IPS-20b (cell line): Measurements from ENCODE around the gene FATE1.
"Not testable (repeated sequence)": the region's sequence is repeated elsewhere in the genome, so short reads cannot be mapped to it uniquely, and the experiment has no call there.

Experiments used
- H3K27ac ChIP-seq: one replicate; pipeline ENCODE4 v1.5.1; 2013; ENCODE audit warnings: low read length
- H3K27me3 ChIP-seq: 2 replicates; pipeline ENCODE4 v1.6.1; 2013; ENCODE audit warnings: mild to moderate bottlenecking, low read length, inconsistent platforms; ENCODE audit not compliant: insufficient read depth
- H3K36me3 ChIP-seq: 2 replicates; pipeline ENCODE4 v1.6.1; 2013; ENCODE audit warnings: low read depth, mild to moderate bottlenecking, inconsistent platforms, low read length, moderate library complexity; ENCODE audit not compliant: insufficient read depth
- H3K4me1 ChIP-seq: 2 replicates; pipeline ENCODE4 v1.6.1; 2013; ENCODE audit warnings: mild to moderate bottlenecking, control low read depth, inconsistent platforms, low read length, moderate library complexity; ENCODE audit not compliant: insufficient read depth
- H3K4me3 ChIP-seq: 2 replicates; pipeline ENCODE4 v1.5.1; 2013; ENCODE audit warnings: mild to moderate bottlenecking, low read length, inconsistent platforms
- H3K9ac ChIP-seq: 2 replicates; pipeline ENCODE4 v1.6.1; 2013; ENCODE audit warnings: low read depth, mild to moderate bottlenecking, inconsistent platforms, low read length, moderate library complexity
- H3K9me3 ChIP-seq: 2 replicates; pipeline ENCODE4 v1.6.1; 2013; ENCODE audit warnings: mild to moderate bottlenecking, low read depth, low read length, inconsistent platforms; ENCODE audit not compliant: insufficient read depth

FATE1 gene

GRCh38 chrX:151697082-151697481 lies 18.8 kb upstream of the FATE1 start:
- H3K4me3 ChIP-seq, result not testable (repeated sequence)

GRCh38 chrX:151697522-151697921 lies 18.3 kb upstream of the FATE1 start:
- H3K9me3 ChIP-seq, result no peaks in the 10 kb centered on the region
- H3K4me3 ChIP-seq, result no peak overlapping the region
- H3K27ac ChIP-seq, result no peak overlapping the region
- H3K4me1 ChIP-seq, result peaks cover 3% of the 10 kb centered on the region; the same call in 1 of the 2 replicates
- no peak overlapping the region for H3K9ac ChIP-seq
- H3K36me3 ChIP-seq, result no peaks in the 10 kb centered on the region
- peaks cover 26% of the 10 kb centered on the region for H3K27me3 ChIP-seq

More at GRCh38 chrX:151697082-151697481, 18.8 kb upstream of the FATE1 start:
- H3K27me3 ChIP-seq, result peaks cover 26% of the 10 kb centered on the region
- not testable (repeated sequence) for H3K9me3 ChIP-seq, H3K4me1 ChIP-seq, H3K9ac ChIP-seq, H3K27ac ChIP-seq, H3K36me3 ChIP-seq

- no peaks in the 10 kb centered on the region for H3K9me3 ChIP-seq
- no peaks in the 10 kb centered on the region for H3K36me3 ChIP-seq
- peaks cover 24% of the 10 kb centered on the region for H3K27me3 ChIP-seq
- no peak overlapping the region for H3K9ac ChIP-seq
- peaks cover 3% of the 10 kb centered on the region; the same call in 1 of the 2 replicates for H3K4me1 ChIP-seq
- no peak overlapping the region for H3K27ac ChIP-seq
- no peak overlapping the region for H3K4me3 ChIP-seq
Observed at GRCh38 chrX:151698485-151698884, 17.4 kb upstream of the FATE1 start.

GRCh38 chrX:151699746-151700145 lies 16.1 kb upstream of the FATE1 start:
- Histone ChIP-seq H3K9ac (no peak overlapping the region), H3K36me3 (no peaks in the 10 kb centered on the region), H3K27me3 (peaks cover 13% of the 10 kb centered on the region), H3K4me3 (no peak overlapping the region), H3K9me3 (no peaks in the 10 kb centered on the region), H3K4me1 (peaks cover 3% of the 10 kb centered on the region; the same call in 1 of the 2 replicates), H3K27ac (no peak overlapping the region)

GRCh38 chrX:151700581-151700980 lies 15.3 kb upstream of the FATE1 start:
- Histone ChIP-seq H3K9me3 (no peaks in the 10 kb centered on the region), H3K27ac (no peak overlapping the region), H3K4me1 (peaks cover 3% of the 10 kb centered on the region; the same call in 1 of the 2 replicates), H3K36me3 (no peaks in the 10 kb centered on the region), H3K27me3 (peaks cover 12% of the 10 kb centered on the region), H3K4me3 (no peak overlapping the region), H3K9ac (no peak overlapping the region)

GRCh38 chrX:151701071-151701470 lies 14.8 kb upstream of the FATE1 start:
- no peak overlapping the region for H3K9ac ChIP-seq
- no peak overlapping the region for H3K4me3 ChIP-seq
- H3K36me3 ChIP-seq, result no peaks in the 10 kb centered on the region
- no peaks in the 10 kb centered on the region for H3K9me3 ChIP-seq
- H3K27me3 ChIP-seq, result peaks cover 7% of the 10 kb centered on the region; the same call in 1 of the 2 replicates
- no peak overlapping the region for H3K27ac ChIP-seq
- no peaks in the 10 kb centered on the region for H3K4me1 ChIP-seq

- Histone ChIP-seq H3K9ac (no peak overlapping the region), H3K36me3 (no peaks in the 10 kb centered on the region), H3K4me1 (no peaks in the 10 kb centered on the region), H3K27me3 (peaks cover 2% of the 10 kb centered on the region; the same call in 1 of the 2 replicates), H3K27ac (no peak overlapping the region), H3K9me3 (no peaks in the 10 kb centered on the region), H3K4me3 (no peak overlapping the region)
Observed at GRCh38 chrX:151701531-151701930, 14.3 kb upstream of the FATE1 start.

- H3K27me3 ChIP-seq, result no peaks in the 10 kb centered on the region
Observed at GRCh38 chrX:151702026-151702714, 13.7 kb upstream of the FATE1 start.

GRCh38 chrX:151702741-151703340 lies 13.0 kb upstream of the FATE1 start:
- H3K36me3 ChIP-seq, result no peaks in the 10 kb centered on the region
- no peaks in the 10 kb centered on the region for H3K9me3 ChIP-seq
- H3K4me3 ChIP-seq, result no peak overlapping the region
- H3K27ac ChIP-seq, result no peak overlapping the region
- H3K4me1 ChIP-seq, result no peaks in the 10 kb centered on the region
- no peaks in the 10 kb centered on the region for H3K27me3 ChIP-seq
- H3K9ac ChIP-seq, result no peak overlapping the region

More at GRCh38 chrX:151702026-151702714, 13.7 kb upstream of the FATE1 start:
- H3K9ac ChIP-seq, result no peak overlapping the region
- no peak overlapping the region for H3K4me3 ChIP-seq
- H3K4me1 ChIP-seq, result no peaks in the 10 kb centered on the region
- H3K9me3 ChIP-seq, result no peaks in the 10 kb centered on the region
- H3K36me3 ChIP-seq, result no peaks in the 10 kb centered on the region
- H3K27ac ChIP-seq, result no peak overlapping the region

- Histone ChIP-seq H3K27me3 (no peaks in the 10 kb centered on the region), H3K36me3 (no peaks in the 10 kb centered on the region), H3K9me3 (no peaks in the 10 kb centered on the region), H3K4me1 (no peaks in the 10 kb centered on the region), H3K9ac (no peak overlapping the region), H3K27ac (no peak overlapping the region), H3K4me3 (no peak overlapping the region)
Observed at GRCh38 chrX:151703487-151703886, 12.3 kb upstream of the FATE1 start.

- H3K4me1 ChIP-seq, result no peaks in the 10 kb centered on the region
- H3K27ac ChIP-seq, result no peak overlapping the region
- no peaks in the 10 kb centered on the region for H3K27me3 ChIP-seq
- H3K36me3 ChIP-seq, result no peaks in the 10 kb centered on the region
- H3K9ac ChIP-seq, result no peak overlapping the region
- H3K9me3 ChIP-seq, result no peaks in the 10 kb centered on the region
- H3K4me3 ChIP-seq, result no peak overlapping the region
Observed at GRCh38 chrX:151704041-151704663, 11.7 kb upstream of the FATE1 start.

GRCh38 chrX:151708821-151709220 lies 7.0 kb upstream of the FATE1 start:
- H3K9me3 ChIP-seq, result no peaks in the 10 kb centered on the region
- H3K27ac ChIP-seq, result no peak overlapping the region
- H3K27me3 ChIP-seq, result no peaks in the 10 kb centered on the region
- H3K36me3 ChIP-seq, result no peaks in the 10 kb centered on the region
- no peak overlapping the region for H3K4me3 ChIP-seq
- no peak overlapping the region for H3K9ac ChIP-seq
- no peaks in the 10 kb centered on the region for H3K4me1 ChIP-seq
